GM21723 (cell line): ENCODE data around the gene SYNPO2.
"Not testable (repeated sequence)": the region's sequence is repeated elsewhere in the genome, so short reads cannot be mapped to it uniquely, and the experiment has no call there.

Source experiments
- ATAC-seq: cut with Tn5 transposase; IDR thresholded peaks from one replicate; pipeline ENCODE4 v1.9.1; 2021; ENCODE audit warnings: mild to moderate bottlenecking, moderate library complexity; ENCODE audit not compliant: unreplicated experiment

Gene SYNPO2

GRCh38 chr4:118888666-118889311 is at the start of gene SYNPO2:
SYNPO2 (plus strand) TSS chr4:118888854; CDS start chr4:118889037, 183 bp downstream.
- peak; percentile 77 for ATAC-seq

GRCh38 chr4:118839221-118839927 is 49.3 kb upstream of the SYNPO2 start:
- ATAC-seq, result no peak

GRCh38 chr4:118842055-118842454 is 46.6 kb upstream of the SYNPO2 start:
- no peak for ATAC-seq

- no peak for ATAC-seq
These were observed 45.4 kb upstream of the SYNPO2 start for GRCh38 chr4:118843237-118843636.

- no peak for ATAC-seq
These were observed 43.1 kb upstream of the SYNPO2 start for GRCh38 chr4:118845552-118846050.

- ATAC-seq, result no peak
These were observed 41.7 kb upstream of the SYNPO2 start for GRCh38 chr4:118846979-118847378.

- no peak for ATAC-seq
These were observed 40.4 kb upstream of the SYNPO2 start for GRCh38 chr4:118848242-118848641.

GRCh38 chr4:118848901-118849300 is 39.8 kb upstream of the SYNPO2 start:
- no peak for ATAC-seq

GRCh38 chr4:118849867-118850487 is 38.7 kb upstream of the SYNPO2 start:
- ATAC-seq, result peak; percentile 16

- ATAC-seq, result peak; percentile 96
These were observed 38.0 kb upstream of the SYNPO2 start for GRCh38 chr4:118850488-118851173.

- ATAC-seq, result no peak
These were observed 30.9 kb upstream of the SYNPO2 start for GRCh38 chr4:118857760-118858159.

- no peak for ATAC-seq
These were observed 29.9 kb upstream of the SYNPO2 start for GRCh38 chr4:118858779-118859178.

- ATAC-seq, result peak; percentile 87
These were observed 23.5 kb upstream of the SYNPO2 start for GRCh38 chr4:118865091-118865708.

GRCh38 chr4:118866442-118866841 is 22.2 kb upstream of the SYNPO2 start:
- no peak for ATAC-seq

GRCh38 chr4:118867311-118868067 is 21.2 kb upstream of the SYNPO2 start:
- ATAC-seq, result no peak

- ATAC-seq, result no peak
These were observed 18.8 kb upstream of the SYNPO2 start for GRCh38 chr4:118869808-118870342.

GRCh38 chr4:118872181-118872580 is 16.5 kb upstream of the SYNPO2 start:
- no peak for ATAC-seq

- no peak for ATAC-seq
These were observed 10.9 kb upstream of the SYNPO2 start for GRCh38 chr4:118877797-118878196.

- ATAC-seq, result not testable (repeated sequence)
These were observed 10.1 kb upstream of the SYNPO2 start for GRCh38 chr4:118878507-118878906.

GRCh38 chr4:118879409-118879808 is 9.2 kb upstream of the SYNPO2 start:
- ATAC-seq, result no peak
